Stimulated activated CD4-positive, alpha-beta T cell treated with anti-CD3 and anti-CD28 coated beads, Interleukin-4, amount 100 ng/mL, for 4 hours (primary cell): Measurements from ENCODE around the gene PLAAT2.

Experiments used
- DNase-seq, 2 experiments: peaks; one replicate each; pipeline ENCODE4 v3.0.0-alpha.2; 2020

Gene PLAAT2

GRCh38 chr11:63512816-63513215 is 50.4 kb downstream of the PLAAT2 start:
- DNase-seq, result no peak

GRCh38 chr11:63511048-63511748 is 52.0 kb downstream of the PLAAT2 start:
- no peak for DNase-seq

GRCh38 chr11:63510360-63511047 is 52.7 kb downstream of the PLAAT2 start:
- DNase-seq, result no peak

- DNase-seq, result no peak
Observed at GRCh38 chr11:63508745-63509144, 54.4 kb downstream of the PLAAT2 start.

- no peak for DNase-seq
Observed at GRCh38 chr11:63508009-63508408, 55.2 kb downstream of the PLAAT2 start.

- no peak for DNase-seq
Observed at GRCh38 chr11:63507511-63507910, 55.7 kb downstream of the PLAAT2 start.

- no peak for DNase-seq
Observed at GRCh38 chr11:63506876-63507275, 56.3 kb downstream of the PLAAT2 start.

- no peak for DNase-seq
Observed at GRCh38 chr11:63505857-63506528, 57.2 kb downstream of the PLAAT2 start, which contains the start of gene LGALS12. LGALS12 (plus strand) TSS chr11:63506084; CDS start chr11:63506459, 375 bp downstream.

- DNase-seq, result no peak
Observed at GRCh38 chr11:63504933-63505586, 58.1 kb downstream of the PLAAT2 start.

GRCh38 chr11:63504054-63504453 is 59.1 kb downstream of the PLAAT2 start:
- DNase-seq, result no peak

GRCh38 chr11:63503492-63503891 is 59.7 kb downstream of the PLAAT2 start:
- no peak for DNase-seq
